Natural killer cell (primary cell): Measurements from ENCODE around the gene RETSAT. TPM values are rescaled to one million over a fixed set of nuclear protein-coding genes. Genes with fewer than 3 reads are reported as not detected.
"Not testable (repeated sequence)": the region's sequence is repeated elsewhere in the genome, so short reads cannot be mapped to it uniquely, and the experiment has no call there.

Experiments
- ATAC-seq, 3 donors: fragments of 150-1000 bp in 2 of 3; fragments of 200-7000 bp in 1 of 3; cut with Tn5 transposase; 1 replicate in 1 of 3; 2 replicates in 2 of 3; pipeline ENCODE4 v1.10.0; 2021; ENCODE audit warnings: mild to moderate bottlenecking in 2 of 3, moderate library complexity in 2 of 3
- DNase-seq, 2 donors: peaks; one replicate each; pipeline versions ENCODE4 v3.0.0 to v3.0.0-alpha.2; 2013 to 2021; ENCODE audit warnings: mixed read lengths in 1 of 2
- H3K27ac ChIP-seq: one replicate; pipeline ENCODE4 v1.5.1; 2013; ENCODE audit warnings: mild to moderate bottlenecking, low read length
- H3K27me3 ChIP-seq: one replicate; pipeline ENCODE4 v1.6.1; 2013; ENCODE audit warnings: low read length; ENCODE audit not compliant: control insufficient read depth, insufficient read depth
- H3K36me3 ChIP-seq: one replicate; pipeline ENCODE4 v1.6.1; 2013; ENCODE audit warnings: low read length; ENCODE audit not compliant: control insufficient read depth, insufficient read depth
- H3K4me1 ChIP-seq: one replicate; pipeline ENCODE4 v1.6.1; 2013; ENCODE audit warnings: low read length; ENCODE audit not compliant: control insufficient read depth, insufficient read depth
- H3K4me3 ChIP-seq: one replicate; pipeline ENCODE4 v1.5.1; 2013; ENCODE audit warnings: low read length
- H3K9me3 ChIP-seq: one replicate; pipeline ENCODE4 v1.6.1; 2013; ENCODE audit warnings: low read length; ENCODE audit not compliant: control insufficient read depth, insufficient read depth
- H3K27ac Mint-ChIP-seq, 2 donors: one replicate each; pipeline ENCODE4 v1.8.0; 2022; ENCODE audit warnings: mild to moderate bottlenecking in 2 of 2, mixed read lengths in 2 of 2, moderate library complexity in 1 of 2
- H3K27me3 Mint-ChIP-seq, 2 donors: one replicate each; pipeline ENCODE4 v1.8.0; 2022; ENCODE audit warnings: low read depth in 2 of 2, mixed read lengths in 2 of 2
- H3K36me3 Mint-ChIP-seq: one replicate; pipeline ENCODE4 v1.8.0; 2022; ENCODE audit warnings: mixed read lengths
- H3K4me1 Mint-ChIP-seq, 2 donors: one replicate each; pipeline ENCODE4 v1.8.0; 2022; ENCODE audit warnings: mixed read lengths in 2 of 2
- H3K4me3 Mint-ChIP-seq: one replicate; pipeline ENCODE4 v1.8.0; 2022; ENCODE audit warnings: mild to moderate bottlenecking, moderate library complexity, mixed read lengths
- H3K9me3 Mint-ChIP-seq, 2 donors: one replicate each; pipeline ENCODE4 v1.8.0; 2022; ENCODE audit warnings: mixed read lengths in 2 of 2
- WGBS: methylation state at CpG from one replicate; pipeline ENCODE4 v1.1.7; 2013; ENCODE audit warnings: missing lambda C conversion rate; ENCODE audit not compliant: insufficient coverage; 5-methylcytosine and 5-hydroxymethylcytosine counted together
- intact Hi-C: fragments of 100-400 bp; cut with micrococcal nuclease; formaldehyde crosslinking; loops from one replicate; pipeline ENCODE4 v1.14.2; 2022
- total RNA-seq, 4 donors: library from RNA; stranded (reverse); fragments of 120-200 nt in 1 of 4; gene quantifications; one replicate each; pipeline versions ENCODE4 v1.2.3 to v1.2.4, GENCODE V29; 2013 to 2022
- TF ChIP-seq, protein P1 (sequence below): fragments of 200-600 bp; IDR thresholded peaks from one replicate; pipeline ENCODE4 v1.8.0; 2022; ENCODE audit warnings: antibody characterized with exemption

RETSAT gene
- total RNA-seq, 3 donors from 2014 or later (not counting 1 experiment from before 2014, with no cell fraction given): 22.7 to 36.5 (median 33.9) TPM

DNA sequence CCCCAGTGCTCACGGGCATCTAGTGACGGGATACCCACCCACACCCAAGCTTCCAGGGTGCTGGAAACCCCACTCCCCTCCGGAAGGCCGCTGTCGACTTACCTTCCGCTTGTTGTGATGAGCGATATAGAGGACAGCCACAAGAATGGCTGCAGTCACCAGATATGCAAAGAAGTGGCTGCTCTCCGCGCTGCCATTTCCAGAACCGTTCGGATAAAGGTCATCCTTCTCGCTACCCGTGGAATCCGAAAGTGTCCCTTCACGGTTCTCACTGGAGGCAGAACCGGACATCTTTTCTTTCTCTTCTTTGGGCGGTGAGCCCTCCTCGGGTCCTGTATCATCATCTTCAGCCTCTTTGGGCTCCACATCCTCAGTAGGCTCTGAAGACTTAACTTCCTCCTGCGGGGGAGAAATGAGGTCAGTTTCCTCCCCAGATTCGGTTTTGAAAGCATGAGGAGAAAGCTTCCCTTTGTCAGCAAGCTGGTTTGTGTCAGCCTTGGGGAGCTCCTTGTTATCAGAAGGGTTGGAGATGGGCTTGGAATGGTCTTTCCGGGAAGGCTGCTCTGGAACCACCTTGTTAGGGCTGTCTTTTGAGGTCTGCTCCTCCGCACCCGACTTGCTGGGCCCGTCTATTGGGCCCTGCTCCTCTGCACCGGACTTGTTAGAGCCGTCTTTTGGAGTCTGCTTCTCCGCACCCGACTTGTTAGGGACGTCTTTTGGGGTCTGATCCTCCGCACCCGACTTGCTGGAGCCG is 27.7 kb downstream of the RETSAT start:
- Histone ChIP-seq H3K36me3 (peaks cover 37% of the 10 kb centered on the region), H3K27me3 (no peaks in the 10 kb centered on the region), H3K27ac (peak overlapping the region; percentile 98), H3K9me3 (no peaks in the 10 kb centered on the region), H3K4me3 (peak overlapping the region; percentile 67), H3K4me1 (peaks cover 49% of the 10 kb centered on the region)
- Mint-ChIP-seq H3K36me3 (peaks cover 10% of the 10 kb centered on the region), H3K9me3 (no peaks in the 10 kb centered on the region), H3K27ac (peak overlapping the region; percentile 99 to 100), H3K27me3 (no peaks in the 10 kb centered on the region), H3K4me1 (peaks cover 72 to 76% of the 10 kb centered on the region in 2 donors), H3K4me3 (peak overlapping the region; percentile 97)
- peak in 1 of 3 donors; percentile 2 for ATAC-seq
- peak; percentile 26 to 73 for DNase-seq
- TF ChIP-seq, protein P1, sequence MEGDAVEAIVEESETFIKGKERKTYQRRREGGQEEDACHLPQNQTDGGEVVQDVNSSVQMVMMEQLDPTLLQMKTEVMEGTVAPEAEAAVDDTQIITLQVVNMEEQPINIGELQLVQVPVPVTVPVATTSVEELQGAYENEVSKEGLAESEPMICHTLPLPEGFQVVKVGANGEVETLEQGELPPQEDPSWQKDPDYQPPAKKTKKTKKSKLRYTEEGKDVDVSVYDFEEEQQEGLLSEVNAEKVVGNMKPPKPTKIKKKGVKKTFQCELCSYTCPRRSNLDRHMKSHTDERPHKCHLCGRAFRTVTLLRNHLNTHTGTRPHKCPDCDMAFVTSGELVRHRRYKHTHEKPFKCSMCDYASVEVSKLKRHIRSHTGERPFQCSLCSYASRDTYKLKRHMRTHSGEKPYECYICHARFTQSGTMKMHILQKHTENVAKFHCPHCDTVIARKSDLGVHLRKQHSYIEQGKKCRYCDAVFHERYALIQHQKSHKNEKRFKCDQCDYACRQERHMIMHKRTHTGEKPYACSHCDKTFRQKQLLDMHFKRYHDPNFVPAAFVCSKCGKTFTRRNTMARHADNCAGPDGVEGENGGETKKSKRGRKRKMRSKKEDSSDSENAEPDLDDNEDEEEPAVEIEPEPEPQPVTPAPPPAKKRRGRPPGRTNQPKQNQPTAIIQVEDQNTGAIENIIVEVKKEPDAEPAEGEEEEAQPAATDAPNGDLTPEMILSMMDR: no peak
- WGBS: 4% methylated on average over 32 of the region's 32 CpGs
- intact Hi-C loops: no loop called here

DNA sequence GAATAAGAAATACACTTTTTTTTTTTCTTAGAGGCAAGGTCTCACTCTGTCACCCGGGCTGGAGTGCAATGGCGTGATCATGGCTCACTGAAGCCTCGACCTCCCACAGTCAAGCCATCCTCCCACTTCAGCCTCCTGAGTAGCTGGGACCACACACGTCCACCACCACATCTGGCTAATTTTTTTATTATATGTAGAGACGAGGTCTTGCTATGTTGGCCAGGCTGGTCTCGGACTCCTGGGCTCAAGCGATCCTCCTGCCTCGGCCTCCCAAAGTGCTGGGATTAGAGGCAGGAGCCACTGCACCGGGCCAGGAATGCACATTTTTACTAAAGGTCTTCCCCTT is 28.9 kb downstream of the RETSAT start:
- Mint-ChIP-seq H3K4me1 (peaks cover 83 to 88% of the 10 kb centered on the region in 2 donors), H3K27ac (peak overlapping the region; percentile 99 to 100), H3K36me3 (peaks cover 12% of the 10 kb centered on the region), H3K4me3 (peak overlapping the region; percentile 97), H3K27me3 (no peaks in the 10 kb centered on the region), H3K9me3 (no peaks in the 10 kb centered on the region)
- ATAC-seq (no peak), DNase-seq (no peak)
- Histone ChIP-seq H3K4me1 (peaks cover 49% of the 10 kb centered on the region), H3K27me3 (no peaks in the 10 kb centered on the region), H3K4me3 (peak overlapping the region; percentile 67), H3K27ac (no peak overlapping the region), H3K9me3 (no peaks in the 10 kb centered on the region), H3K36me3 (peaks cover 48% of the 10 kb centered on the region)
- intact Hi-C loops: no loop called here
- WGBS: 41% methylated on average over 7 of the region's 9 CpGs
- TF ChIP-seq, protein P1: no peak

DNA sequence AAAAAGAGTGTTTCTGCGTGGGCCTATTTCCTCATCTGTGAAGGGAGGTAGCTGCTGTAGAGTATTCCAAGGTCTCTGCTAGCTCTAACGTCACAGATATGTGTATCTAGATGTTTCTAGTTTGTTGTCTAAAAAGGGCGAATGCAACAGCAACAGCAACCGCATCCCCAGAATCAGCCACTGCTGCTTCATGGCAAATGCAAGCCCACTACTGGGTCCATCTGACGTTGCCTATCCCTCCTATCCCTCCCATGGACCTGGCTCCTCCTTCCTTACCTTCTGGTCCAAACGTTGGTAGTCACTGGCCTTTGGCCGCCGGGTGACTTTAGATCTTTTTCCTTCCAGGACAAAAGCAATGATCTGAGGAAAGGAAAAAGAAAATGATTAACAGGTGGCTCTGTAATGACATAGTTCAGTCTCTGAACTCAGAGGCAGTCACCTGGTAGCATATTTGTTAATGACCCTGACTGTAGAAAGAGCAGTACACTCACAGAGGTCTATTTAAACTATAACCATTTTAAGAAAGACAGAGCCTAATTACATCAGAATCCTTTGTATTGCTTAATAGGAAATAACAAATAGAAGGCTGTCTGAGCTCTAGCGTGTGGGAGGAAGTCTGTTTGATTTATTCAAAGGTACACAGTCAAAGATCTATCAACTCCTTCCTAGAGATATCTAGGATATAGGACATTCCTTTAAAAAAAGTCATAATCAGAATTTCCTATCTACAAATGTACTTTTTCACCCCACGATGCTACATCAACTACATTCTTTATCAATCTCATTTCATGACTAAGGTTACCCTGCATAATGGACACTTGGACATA is 29.5 kb downstream of the RETSAT start:
- Histone ChIP-seq H3K36me3 (peaks cover 54% of the 10 kb centered on the region), H3K4me3 (peak overlapping the region; percentile 67), H3K4me1 (peaks cover 51% of the 10 kb centered on the region), H3K9me3 (no peaks in the 10 kb centered on the region), H3K27me3 (no peaks in the 10 kb centered on the region), H3K27ac (peak overlapping the region; percentile 25)
- intact Hi-C loops: no loop called here
- 56% methylated on average over 9 of the region's 10 CpGs for WGBS
- Mint-ChIP-seq H3K36me3 (peaks cover 18% of the 10 kb centered on the region), H3K4me1 (peaks cover 89 to 94% of the 10 kb centered on the region in 2 donors), H3K27me3 (no peaks in the 10 kb centered on the region), H3K4me3 (peak overlapping the region; percentile 97), H3K9me3 (no peaks in the 10 kb centered on the region), H3K27ac (peak overlapping the region; percentile 99 to 100)
- ATAC-seq: no peak
- peak in 1 of 2 donors; percentile 25 for DNase-seq
- TF ChIP-seq, protein P1: no peak

DNA sequence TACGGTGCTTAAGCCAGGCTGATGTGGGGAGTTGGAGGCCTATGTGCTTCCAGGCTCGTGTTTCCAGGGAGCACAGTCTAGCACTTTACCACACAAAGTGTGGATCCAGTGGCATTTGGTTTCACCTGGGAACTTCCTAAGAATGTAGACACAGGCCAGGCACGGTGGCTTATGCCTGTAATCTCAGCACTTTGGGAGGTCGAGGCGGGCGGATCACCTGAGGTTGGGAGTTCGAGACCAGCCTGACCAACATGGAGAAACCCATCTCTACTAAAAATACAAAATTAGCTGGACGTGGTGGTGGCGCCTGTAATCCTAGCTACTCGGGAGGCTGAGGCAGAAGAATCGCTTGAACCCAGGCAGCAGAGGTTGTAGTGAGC is 30.4 kb downstream of the RETSAT start:
- H3K27ac Mint-ChIP-seq: peak overlapping the region; percentile 99 to 100
- Histone ChIP-seq H3K36me3 (peaks cover 61% of the 10 kb centered on the region), H3K4me1 (peaks cover 58% of the 10 kb centered on the region)
- intact Hi-C loops, H3K9me3 ChIP-seq, H3K9me3 Mint-ChIP-seq, ATAC-seq, H3K4me3 ChIP-seq, H3K27me3 Mint-ChIP-seq, H3K27me3 ChIP-seq, H3K27ac ChIP-seq, DNase-seq: not testable (repeated sequence)
- peaks cover 24% of the 10 kb centered on the region for H3K36me3 Mint-ChIP-seq
- peaks cover 98 to 99% of the 10 kb centered on the region in 2 donors for H3K4me1 Mint-ChIP-seq
- 85% methylated on average over 8 of the region's 11 CpGs for WGBS
- H3K4me3 Mint-ChIP-seq: peak overlapping the region; percentile 97
